NCI-H460 (cell line): Measurements from ENCODE around the gene CEP44. TPM values are rescaled to one million over a fixed set of nuclear protein-coding genes. Genes with fewer than 3 reads are reported as not detected.
"Not testable (repeated sequence)": the region's sequence is repeated elsewhere in the genome, so short reads cannot be mapped to it uniquely, and the experiment has no call there.

Experiments
- DNase-seq: peaks from one replicate; pipeline ENCODE4 v3.0.0-alpha.2; 2016; ENCODE audit warnings: low read depth; ENCODE audit errors: extremely low read depth
- total RNA-seq: library from RNA; depleted of rRNA; stranded (reverse); fragments of >200 nt; shearing (Covaris generic); gene quantifications from 2 replicates; pipeline ENCODE4 v1.2.3, GENCODE V29; 2014; rRNA removed

The CEP44 gene
- total RNA-seq, 1 experiment from 2014 or later, result 19.6 TPM

DNA sequence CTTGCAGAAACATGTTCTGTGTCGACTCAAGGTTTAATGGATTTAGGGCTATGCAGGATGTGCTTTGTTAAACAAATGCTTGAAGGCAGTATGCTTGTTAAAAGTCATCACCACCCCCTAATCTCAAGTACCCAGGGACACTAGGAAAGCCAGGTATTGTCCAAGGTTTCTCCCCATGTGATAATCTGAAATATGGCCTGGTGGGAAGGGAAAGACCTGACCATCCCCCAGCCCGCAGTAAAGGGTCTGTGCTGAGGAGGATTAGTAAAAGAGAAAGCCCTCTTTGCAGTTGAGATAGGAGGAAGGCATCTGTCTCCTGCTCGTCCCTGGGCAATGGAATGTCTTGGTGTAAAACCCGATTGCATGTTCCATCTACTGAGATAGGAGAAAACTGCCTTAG is 96.5 kb downstream of the CEP44 start:
- not testable (repeated sequence) for DNase-seq

GRCh38 chr4:174380699-174381439 is 97.2 kb downstream of the CEP44 start:
- DNase-seq, result no peak

GRCh38 chr4:174381440-174381800 is 97.7 kb downstream of the CEP44 start:
- no peak for DNase-seq

Other genes starting within 250 kb of the CEP44 start
- 20.5 and 24.0 TPM in 2 replicates for gene FBXO8, start 244 bp upstream of the CEP44 start, total RNA-seq
- gene HPGD, start 238.6 kb downstream of the CEP44 start, total RNA-seq, result 0.26 and 1.1 TPM in 2 replicates